Measurements from ENCODE around the gene GLP2R. TPM values are rescaled to one million over a fixed set of nuclear protein-coding genes. Genes with fewer than 3 reads are reported as not detected.

Gene GLP2R
- total RNA-seq, 1 experiment from 2014 or later = not detected

DNA sequence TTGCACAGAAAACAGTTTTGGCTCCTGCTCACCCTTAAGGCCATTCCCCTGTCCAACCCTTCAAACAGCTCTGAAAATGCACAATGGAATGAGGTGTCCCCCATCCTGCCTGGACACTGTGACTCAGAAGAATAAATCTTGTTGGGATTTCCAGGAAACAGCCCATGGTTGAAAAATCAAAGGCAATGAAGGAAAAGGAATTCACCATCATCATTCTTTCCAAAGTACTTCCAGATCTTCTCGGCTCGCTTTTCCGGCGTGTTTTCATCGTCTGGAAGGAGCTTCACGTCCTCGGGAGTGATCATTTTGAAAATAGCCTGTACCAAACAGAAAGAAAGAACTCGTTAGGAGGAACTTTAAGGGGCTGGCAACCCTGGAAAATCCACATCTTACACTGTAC lies 75.1 kb downstream of the GLP2R start (continued):
- TF ChIP-seq, protein P1, sequence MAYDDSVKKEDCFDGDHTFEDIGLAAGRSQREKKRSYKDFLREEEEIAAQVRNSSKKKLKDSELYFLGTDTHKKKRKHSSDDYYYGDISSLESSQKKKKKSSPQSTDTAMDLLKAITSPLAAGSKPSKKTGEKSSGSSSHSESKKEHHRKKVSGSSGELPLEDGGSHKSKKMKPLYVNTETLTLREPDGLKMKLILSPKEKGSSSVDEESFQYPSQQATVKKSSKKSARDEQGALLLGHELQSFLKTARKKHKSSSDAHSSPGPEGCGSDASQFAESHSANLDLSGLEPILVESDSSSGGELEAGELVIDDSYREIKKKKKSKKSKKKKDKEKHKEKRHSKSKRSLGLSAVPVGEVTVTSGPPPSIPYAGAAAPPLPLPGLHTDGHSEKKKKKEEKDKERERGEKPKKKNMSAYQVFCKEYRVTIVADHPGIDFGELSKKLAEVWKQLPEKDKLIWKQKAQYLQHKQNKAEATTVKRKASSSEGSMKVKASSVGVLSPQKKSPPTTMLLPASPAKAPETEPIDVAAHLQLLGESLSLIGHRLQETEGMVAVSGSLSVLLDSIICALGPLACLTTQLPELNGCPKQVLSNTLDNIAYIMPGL (CRISPR knock-in tag; IDR thresholded peaks at IDR 0.05) = no peak
- TF ChIP-seq SP1 (CRISPR knock-in tag; conservative IDR thresholded peaks at IDR 0.05) (no peak), ZNF423 (CRISPR knock-in tag; IDR thresholded peaks at IDR 0.05) (no peak), JAZF1 (CRISPR knock-in tag; IDR thresholded peaks at IDR 0.05) (no peak), STAT6 (CRISPR knock-in tag; conservative IDR thresholded peaks at IDR 0.05; ENCODE audit: low read depth) (no peak), NFATC4 (CRISPR knock-in tag; IDR thresholded peaks at IDR 0.05) (no peak)
- TF ChIP-seq, protein P2, sequence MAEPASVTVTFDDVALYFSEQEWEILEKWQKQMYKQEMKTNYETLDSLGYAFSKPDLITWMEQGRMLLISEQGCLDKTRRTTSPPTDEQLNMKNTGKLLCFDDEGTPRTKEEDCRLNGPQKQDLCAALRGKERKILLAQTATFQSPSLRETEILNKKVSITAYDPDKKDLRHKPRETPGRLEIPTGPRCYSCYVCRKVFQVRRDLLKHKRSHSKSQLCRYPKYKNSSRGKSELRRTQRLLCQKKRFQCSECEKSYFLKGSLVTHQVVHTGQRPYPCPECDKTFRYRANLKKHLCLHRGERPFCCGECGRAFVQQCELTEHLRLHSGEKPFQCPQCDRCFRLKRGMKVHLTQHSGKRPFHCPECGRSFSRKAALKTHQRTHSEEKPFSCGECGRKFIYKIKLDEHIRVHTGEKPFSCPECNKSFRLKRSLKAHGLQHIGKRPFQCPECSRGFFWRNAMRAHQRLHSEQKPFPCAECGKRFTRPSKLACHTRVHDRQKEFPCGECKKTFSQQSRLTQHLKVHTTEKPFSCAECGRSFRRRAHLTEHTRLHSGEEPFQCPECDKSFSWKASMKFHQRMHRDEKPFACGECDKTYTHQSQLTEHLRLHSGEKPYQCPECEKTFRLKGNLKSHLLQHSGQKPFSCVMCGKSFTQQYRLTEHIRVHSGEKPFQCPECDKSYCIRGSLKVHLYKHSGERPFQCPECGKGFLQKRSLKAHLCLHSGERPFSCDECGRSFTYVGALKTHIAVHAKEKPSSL (CRISPR knock-in tag; conservative IDR thresholded peaks at IDR 0.05) = no peak
- TF ChIP-seq, protein P3, sequence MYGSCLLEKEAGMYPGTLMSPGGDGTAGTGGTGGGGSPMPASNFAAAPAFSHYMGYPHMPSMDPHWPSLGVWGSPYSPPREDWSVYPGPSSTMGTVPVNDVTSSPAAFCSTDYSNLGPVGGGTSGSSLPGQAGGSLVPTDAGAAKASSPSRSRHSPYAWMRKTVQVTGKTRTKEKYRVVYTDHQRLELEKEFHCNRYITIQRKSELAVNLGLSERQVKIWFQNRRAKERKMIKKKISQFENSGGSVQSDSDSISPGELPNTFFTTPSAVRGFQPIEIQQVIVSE (CRISPR knock-in tag; IDR thresholded peaks at IDR 0.05; ENCODE audit: borderline replicate concordance) = no peak

DNA sequence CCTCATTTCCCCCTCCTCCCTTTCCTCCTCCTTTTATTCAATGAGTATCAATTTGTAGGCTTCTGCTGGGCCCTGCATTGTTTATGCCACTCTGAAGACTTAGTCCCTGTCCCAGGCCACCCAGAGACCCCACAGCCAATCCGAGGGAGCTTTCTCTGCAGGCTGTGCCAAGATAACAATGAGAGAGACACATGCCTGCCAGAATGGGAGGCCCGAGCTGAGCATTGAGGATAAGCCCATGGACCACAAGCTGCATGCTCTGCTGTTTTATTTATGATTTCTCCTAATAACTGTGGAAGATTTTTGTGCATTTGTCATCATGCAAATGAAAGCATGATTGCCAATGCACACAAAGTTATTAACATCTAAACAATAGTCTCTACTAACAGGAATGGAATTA lies 76.4 kb downstream of the GLP2R start:
- POLR2A ChIA-PET = no interaction called here
- CTCF ChIA-PET = interaction anchor here (1.4 to 5.7 kb wide), 3 partner anchors 13 to 80 kb away, joined by 4 to 39 read pairs (median 4); no protein-coding TSS in a partner anchor
- no peak for ATAC-seq
- H3K4me3 Mint-ChIP-seq = no peak overlapping the region
- H3K9me3 Mint-ChIP-seq = no peaks in the 10 kb centered on the region
- H3K4me1 Mint-ChIP-seq = peaks cover 4% of the 10 kb centered on the region; the same call in 1 of the 2 replicates
- H3K36me3 Mint-ChIP-seq = no peaks in the 10 kb centered on the region
- no peaks in the 10 kb centered on the region for H3K27me3 Mint-ChIP-seq (ENCODE audit: low read depth)
- TF ChIP-seq OVOL2 (CRISPR knock-in tag; IDR thresholded peaks at IDR 0.05; ENCODE audit: borderline replicate concordance) (no peak), ZNF423 (CRISPR knock-in tag; IDR thresholded peaks at IDR 0.05) (no peak), CREB1 (CRISPR knock-in tag; IDR thresholded peaks at IDR 0.05) (no peak), CREM (CRISPR knock-in tag; IDR thresholded peaks at IDR 0.05) (no peak), PRDM15 (CRISPR knock-in tag; IDR thresholded peaks at IDR 0.05) (no peak)
- H3K27ac Mint-ChIP-seq = no peak overlapping the region
- no peak for DNase-seq (ENCODE audit: low spot score)
